COLO829 (cell line): ENCODE measurements around the gene CCDC40.
A peak's percentile ranks its signal among the peaks of the same experiment; 100 is the strongest.
"Not testable (repeated sequence)": the region's sequence is repeated elsewhere in the genome, so short reads cannot be mapped to it uniquely, and the experiment has no call there.

Experiments
- DNase-seq: peaks from one replicate; pipeline ENCODE4 v3.0.0; 2012; ENCODE audit warnings: low spot score

The CCDC40 gene

DNA sequence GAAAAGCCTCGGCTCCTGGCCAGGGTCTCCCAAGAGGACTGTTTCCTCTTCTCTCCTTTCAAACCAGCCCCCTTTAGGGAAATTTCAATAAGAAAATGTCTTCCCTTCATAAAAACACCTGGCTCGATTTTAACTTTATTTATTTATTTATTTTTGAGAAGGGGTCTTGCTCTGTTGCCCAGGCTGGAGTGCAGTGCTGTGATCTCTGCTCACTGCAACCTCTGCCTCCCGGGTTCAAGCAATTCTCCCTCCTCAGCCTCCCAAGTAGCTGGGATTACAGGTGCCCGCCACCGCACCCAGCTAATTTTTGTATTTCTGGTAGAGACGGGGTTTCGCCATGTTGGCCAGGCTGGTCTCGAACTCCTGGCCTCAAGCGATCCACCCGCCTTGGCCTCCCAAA lies 10.3 kb downstream of the CCDC40 start:
- DNase-seq, result not testable (repeated sequence)

DNA sequence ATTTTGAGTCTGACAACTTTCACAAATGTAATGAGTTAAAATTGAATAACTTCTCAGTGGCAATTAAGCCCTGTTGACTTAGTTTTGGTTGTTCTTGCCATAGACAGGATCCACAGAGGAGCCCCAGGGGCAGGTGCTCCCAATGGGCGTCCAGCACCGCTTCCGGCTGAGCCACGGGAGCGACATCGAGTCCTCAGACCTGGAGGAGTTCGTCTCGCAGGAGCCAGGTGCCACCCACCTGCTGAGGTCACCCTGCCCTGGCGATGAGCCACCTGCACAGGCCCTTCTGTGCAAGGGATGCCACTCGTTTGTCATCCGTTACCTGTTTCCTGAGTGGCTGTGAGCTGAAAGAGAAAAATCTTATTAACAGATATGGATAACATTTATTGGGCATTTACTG lies 10.7 kb downstream of the CCDC40 start:
- no peak for DNase-seq

DNA sequence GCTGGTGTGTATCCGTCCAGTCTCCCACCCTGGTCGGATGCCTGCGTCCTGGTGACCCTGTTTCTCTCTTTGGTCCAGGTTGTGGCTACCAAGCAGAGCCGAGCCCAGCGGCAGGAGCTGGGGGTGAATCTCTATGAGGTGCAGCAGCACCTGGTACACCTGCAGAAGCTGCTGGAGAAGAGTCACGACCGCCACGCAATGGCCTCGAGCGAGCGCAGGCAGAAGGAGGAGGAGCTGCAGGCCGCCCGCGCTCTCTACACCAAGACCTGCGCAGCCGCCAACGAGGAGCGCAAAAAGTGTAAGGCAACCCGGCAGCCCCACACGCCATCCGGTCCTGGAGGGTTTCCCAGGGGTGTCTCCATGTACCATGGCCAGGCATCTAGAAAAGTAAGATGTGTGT lies 13.5 kb downstream of the CCDC40 start:
- DNase-seq, result no peak

DNA sequence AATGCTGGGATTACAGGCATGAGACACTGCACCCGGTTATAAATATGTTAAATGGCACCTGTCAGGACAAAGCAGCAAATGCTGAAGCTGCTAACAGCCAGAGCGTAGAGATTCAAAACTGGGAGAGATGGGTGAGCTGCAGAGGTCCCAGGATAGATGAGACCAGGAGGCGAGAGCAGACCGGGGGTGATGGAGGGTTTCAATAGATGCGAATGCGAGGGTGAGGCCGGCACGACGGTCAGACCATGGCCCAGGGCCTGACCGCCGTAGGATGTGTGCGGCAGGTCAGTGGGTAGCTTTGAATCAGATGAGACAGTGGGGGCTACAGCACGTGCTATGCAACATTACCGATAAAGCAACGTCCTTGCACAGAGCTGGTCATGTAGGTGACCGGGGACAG lies 14.3 kb downstream of the CCDC40 start:
- DNase-seq, result no peak

DNA sequence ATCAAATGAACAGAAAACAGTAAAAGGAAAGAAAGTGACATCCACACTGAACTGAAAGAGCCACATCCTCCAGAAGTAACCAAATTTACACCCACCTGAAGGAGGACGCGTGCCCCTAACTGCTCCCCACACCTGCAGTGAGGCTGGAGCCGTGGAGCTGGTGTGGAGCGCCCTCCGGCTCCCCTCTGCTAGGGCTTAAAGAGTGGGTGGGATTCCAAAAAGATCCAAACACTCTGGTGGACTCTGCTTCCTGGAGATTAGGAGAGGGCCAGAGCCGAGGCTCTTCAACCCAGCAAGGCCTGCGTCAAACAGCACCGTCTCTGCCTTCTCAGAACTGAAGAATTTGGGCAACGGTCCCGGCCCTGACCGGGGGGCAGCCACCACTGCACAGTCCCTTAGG lies 15.2 kb downstream of the CCDC40 start:
- no peak for DNase-seq

DNA sequence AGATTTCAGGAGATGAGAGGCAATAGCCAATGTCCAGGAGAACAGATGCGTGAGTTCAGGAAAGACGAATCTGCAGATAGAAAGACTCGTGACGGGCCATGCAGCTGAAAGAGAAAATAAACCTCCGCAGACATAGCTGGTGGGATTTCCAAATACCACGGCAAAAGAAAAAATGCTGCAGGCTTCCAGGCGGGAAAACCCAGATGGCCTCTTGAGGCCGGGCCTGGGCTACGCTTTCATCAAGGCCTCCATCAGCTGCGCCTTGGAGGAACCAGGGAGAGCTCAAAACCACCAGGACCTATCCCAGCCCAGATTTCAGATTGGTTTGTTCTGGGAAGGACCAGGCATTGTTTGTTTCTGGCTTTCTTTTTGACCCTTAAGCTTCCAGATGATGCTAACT lies 16.7 kb downstream of the CCDC40 start:
- no peak for DNase-seq

DNA sequence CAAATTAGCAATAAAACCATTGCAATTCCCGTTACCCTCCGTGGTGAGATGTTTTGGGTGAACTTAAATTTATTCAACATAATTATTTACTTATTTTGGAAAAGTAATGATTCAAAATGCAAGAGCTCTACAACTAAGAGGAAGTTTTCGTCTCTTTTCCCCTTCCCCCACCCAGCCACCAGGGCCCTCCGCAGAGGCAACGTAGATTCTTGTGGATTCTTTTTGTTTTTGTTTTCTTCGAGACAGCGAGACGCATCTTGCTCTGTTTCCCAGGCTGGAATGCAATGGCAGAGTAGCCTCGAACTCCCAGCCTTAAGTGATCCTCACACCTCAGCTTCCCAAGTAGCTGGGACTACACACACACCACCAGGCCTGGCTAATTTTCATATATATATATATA lies 19.2 kb downstream of the CCDC40 start:
- no peak for DNase-seq

DNA sequence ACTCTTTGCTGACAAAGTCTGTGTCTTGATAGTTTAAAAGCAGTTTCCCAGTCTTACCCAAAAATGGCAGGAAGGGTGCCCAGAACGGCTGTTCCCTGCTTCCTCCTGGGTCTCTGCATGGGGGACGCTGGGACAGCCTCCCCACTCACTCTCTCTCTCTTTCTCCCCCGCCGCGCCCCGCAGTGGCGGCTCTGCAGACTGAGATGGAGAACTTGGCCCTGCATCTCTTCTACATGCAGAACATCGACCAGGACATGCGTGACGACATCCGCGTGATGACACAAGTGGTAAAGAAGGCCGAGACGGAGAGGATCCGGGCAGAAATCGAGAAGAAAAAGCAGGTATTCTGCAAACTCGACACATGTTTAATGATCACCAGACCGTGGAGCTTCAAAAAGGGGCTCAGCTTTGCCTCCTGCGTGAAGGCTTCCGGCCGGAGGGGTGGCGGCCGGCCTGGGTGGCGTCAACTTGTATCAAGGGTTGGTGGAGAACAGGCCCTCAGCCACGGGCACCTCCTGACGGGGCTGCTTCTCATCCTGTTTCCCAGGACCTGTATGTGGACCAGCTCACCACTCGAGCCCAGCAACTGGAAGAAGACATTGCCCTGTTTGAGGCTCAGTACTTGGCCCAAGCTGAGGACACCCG lies 22.0 kb downstream of the CCDC40 start:
- DNase-seq, result no peak

DNA sequence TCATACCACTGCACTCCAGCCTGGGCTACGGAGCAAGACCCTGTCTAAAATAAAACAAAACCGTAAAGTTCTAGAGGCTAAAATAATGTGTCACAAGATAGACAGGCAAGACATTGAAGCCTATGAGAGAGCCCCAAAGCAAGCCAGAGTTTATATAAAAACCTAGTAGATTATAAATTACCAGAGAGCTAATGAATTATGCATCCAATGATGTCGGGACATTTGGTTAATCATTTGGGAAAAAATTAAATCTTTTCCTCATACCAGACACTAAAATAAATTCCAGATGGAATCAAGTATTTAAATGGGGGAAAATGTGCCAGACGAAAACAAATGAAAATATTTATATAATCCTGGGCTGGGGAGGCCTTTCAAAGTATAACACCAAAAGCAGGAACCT lies 24.2 kb downstream of the CCDC40 start:
- no peak for DNase-seq

DNA sequence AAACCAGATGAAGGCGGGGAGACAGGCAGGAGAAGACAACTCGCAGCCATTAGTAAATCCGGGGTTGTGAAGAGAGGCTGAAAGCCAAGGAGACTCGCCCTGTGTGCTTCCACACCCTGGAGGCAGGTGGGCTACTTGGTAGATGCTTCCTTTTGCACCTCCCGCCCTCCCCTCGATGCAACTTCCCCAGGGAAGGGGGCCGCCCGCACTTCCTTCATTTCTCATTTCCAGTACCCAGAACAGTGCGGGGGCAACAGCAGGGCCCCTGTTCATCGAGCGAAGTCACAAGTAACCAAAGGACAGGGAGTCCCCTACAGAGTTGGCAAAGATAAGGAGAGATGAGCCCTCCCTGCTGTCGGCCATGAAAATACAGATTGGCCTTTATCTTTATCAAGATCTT lies 25.0 kb downstream of the CCDC40 start:
- no peak for DNase-seq

DNA sequence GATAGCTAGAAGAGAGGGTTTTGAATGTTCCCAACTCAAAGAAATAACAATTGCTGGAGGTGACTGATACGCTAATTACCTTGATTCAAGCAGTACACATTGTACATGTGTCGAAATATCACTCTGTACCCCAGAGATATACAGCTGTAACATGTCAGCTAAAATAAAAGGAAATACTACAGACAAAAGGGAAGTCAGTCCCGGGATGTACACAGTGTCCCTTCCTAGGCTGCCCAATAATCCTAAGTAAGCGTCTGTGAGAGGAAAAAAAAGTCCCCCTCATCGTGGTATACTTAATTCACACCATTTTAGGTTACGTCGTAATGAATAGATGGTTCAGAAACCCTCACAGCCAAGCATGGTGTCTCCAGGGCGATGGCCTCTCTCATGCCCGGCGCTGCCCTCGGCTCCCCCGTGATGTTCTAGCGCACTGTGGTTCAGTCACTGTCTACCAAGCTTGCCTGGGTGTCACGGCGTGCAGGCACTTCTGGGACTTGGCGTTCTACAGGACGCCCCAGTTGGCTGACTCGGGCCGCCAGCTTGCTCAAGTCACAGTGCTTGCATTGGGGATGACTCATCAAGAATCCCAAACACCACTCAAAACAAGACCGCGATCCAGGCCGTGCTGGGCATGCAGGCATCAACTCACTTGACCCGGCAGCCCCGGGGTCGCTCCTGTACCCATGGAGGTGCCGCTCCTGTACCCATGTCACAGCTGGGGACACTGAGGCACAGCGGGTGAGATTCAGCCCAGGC lies 27.6 kb downstream of the CCDC40 start:
- no peak for DNase-seq

DNA sequence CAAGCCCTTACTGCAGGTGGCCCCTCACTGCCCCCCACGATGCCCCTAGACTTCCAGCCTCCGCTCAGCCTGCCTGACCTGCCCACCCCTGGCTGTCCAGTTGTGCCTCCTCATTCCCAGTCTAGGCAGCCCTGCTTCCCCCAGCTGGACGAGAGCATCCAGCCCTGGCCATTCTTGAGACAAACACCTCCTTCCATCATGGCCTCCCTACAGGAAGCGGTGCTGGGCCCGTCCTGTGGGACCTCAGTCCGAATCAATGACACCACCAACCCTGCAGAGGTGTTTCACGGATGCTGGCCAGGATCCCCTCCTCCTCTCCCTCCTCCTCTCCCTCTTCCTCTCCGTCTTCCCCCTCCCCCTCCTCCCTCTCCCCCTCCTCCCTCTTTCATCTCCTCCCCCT lies 28.3 kb downstream of the CCDC40 start:
- no peak for DNase-seq

DNA sequence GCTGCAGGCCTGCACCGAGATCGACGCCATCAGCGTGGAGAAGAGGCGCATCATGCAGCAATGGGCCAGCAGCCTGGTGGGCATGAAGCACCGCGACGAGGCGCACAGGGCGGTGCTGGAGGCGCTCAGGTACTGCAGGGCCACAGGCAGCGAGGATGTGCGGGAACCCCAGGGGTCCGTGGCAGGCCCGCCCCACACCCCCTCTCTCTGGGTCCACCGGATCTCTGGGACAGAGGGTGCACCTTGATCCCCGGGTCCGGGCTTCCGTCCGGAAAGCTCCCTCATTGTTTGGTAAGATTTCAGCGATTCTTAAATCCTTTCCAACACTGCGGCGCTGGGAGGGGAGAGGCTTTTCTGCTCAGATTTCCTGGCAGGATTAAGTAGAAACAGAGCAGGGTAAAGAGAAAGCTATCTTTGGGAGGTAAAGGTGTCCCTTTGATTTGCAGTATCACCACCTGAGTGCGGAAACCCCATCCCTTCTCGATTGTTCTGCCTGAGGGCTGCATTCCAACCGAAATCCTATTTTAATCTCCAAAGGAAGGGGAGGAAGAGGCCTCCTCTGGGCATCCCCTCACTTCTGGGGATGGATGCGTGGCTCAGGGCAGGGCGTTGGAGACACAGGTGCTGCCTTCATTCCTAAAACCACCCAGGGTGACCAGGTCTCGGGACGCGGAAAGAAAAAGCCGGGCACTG lies 29.2 kb downstream of the CCDC40 start:
- no peak for DNase-seq

DNA sequence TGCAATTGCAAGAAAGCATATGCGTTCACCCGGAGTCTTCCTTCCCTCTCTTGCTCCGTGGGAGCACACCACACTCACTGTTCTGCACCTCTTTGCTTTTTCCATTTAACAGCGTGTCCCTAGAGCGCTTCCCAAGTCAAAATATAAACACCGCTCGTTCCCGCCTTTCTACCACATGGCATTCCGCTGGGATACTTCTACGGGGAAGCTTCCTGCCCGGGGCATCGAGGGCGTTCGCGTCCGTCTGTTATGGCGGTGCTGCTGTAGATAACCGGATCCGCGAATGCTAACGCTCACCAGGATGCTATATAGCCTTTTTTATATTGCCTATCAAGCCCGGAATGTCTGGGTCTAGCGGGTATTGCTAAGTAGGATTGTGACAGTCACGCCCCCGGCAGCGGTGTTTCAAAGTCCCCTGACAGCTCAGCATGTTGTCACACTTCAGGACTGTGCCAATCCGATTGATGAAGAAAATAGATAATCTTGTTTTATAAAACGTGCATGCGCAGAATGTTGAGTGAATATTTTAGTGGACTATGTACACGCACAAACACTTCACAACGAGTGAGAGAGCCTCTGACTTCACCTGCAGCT lies 31.0 kb downstream of the CCDC40 start:
- DNase-seq, result no peak

DNA sequence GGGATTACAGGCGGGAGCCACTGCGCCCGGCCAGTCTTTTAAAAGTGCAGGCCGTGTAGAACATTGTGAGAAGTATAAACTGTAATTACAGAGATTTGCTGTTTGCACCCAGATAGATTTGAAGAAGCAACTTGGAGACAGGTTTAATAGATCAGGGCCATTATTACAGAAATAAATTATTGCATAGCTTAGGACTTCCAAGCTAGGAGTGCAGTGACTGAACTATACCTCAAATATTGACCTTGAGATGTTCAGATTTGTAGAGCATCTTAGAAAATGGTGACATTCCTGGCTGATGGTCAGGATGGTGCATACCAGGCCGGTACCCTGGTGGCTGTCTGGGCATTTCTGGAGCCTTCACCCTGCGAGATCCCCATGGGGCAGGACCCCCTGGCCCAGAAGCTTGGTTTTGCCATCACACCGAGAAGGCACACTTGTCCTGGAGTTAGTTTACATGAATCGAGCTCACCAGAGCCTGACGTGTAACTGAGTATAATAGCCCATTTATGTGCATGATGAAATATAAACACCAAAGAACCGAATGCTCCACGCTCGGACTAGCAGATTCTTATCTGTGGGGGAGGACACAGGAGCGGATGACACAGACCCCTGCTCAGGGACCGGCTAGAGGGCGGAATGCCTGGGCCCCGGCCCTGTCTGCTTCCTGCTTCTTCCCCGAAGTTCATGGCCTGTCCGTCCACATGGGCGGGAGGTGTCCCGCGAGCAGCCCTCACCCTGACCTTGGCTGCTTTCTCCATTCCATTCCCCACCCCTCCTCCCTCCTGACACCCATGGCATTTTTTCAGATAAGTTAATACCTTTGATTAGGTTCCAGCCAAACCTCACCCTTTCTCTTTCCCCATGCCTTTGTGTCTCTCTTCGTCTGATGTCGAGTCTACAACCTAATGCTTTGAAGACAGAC lies 32.1 kb downstream of the CCDC40 start:
- DNase-seq, result peak; percentile 52

DNA sequence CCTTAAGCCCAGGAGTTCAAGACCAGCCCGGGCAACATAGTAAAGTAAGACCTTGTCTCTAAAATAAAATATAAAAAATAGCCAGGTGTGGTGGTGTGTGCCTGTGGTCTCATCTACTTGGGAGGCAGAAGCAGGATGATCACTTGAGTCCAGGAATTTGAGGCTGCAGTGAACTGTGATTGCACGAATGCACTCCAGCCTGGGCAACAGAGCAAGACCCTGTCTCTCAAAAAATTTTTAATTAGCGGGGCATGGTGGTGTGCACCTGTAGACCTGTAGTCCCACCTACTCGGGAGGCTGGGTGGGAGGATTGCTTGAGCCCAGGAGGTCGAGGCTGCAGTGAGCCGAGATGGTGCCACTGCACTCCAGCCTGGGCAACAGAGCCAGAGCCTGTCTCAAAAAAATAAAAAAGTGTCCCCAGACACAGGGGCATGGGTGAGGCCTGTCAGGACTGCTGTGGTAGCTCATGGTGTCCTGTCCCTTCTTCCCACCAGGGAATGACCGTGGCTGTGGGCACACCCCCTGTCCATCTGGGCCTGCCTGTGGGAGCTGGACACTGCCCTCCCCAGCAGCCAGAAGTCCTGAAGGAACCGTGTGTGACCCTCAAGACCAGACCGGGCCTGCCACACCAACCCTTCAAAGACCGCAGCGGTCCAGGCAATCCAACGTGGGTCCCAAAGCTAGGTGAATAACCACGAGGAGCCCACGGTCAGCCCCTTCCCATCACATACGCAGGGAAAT lies 34.1 kb downstream of the CCDC40 start:
- DNase-seq, result no peak

DNA sequence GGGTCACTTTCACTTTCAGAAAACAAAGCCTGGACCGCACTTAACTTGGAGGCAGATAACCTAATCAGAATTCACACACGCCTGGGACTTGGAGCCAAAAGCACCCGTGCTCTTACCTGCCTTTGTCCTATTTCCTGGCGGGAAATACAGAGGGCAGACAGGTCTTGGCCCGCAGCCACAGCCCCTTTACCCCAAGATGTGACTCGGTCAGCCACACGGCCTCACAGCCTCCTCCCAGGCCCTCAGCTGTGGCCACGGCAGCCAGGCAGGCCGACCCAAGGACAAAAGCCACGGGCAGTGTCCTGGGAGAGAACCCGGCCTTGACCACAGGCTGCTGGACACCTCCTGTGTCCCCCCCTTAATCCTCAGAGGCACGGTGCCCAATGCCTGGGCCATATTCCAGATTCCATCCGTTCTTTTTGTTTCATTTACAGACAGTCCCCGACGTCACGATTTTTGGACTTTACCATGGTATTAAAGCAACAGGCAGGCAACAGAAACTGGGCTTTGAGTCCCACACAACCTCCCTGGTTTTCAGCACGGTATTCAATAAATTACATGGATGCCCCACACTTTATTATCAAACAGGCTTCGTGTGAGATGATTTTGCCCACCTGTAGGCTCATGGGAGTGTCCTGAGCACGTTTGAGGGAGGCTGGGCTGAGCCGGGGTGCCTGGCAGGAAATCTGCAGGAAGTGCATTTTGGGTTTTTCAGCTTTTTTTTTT lies 34.8 kb downstream of the CCDC40 start:
- DNase-seq, result no peak

DNA sequence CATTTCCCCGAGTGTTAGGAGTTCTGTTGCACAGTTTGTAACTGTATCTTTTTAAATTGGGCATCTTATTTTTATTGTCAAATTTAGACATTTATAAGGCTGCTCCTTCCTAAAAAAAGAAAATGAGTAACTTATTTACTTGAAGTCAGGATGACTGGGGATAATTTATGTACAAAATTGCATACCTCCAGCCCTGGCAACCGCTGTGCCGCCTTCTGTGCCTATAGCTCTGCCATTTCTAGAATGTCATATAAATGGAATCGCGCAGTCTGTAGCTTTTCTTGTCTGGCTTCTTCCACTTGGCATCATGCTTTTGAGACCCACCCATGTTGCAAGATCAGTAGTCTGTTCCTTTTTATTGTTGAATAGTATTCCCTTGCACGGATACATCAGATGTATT lies 36.0 kb downstream of the CCDC40 start:
- no peak for DNase-seq

DNA sequence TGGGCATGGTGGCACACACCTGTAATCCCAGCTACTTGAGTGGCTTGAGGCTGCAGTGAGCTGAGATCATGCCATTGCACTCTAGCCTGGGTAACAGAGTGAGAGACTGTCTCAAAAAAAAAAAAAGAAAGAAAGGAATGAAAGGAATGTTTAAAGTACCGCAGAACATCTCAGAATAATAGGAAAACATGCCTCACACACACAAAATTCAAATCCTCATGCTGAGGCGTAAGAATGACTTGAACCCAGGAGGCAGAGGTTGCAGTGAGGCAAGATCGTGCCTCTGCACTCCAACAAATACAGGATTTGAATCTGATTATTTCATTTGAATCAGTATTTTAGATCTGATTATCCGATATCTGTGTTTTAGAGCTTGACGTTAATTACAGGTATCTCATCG lies 43.6 kb downstream of the CCDC40 start:
- DNase-seq, result no peak

DNA sequence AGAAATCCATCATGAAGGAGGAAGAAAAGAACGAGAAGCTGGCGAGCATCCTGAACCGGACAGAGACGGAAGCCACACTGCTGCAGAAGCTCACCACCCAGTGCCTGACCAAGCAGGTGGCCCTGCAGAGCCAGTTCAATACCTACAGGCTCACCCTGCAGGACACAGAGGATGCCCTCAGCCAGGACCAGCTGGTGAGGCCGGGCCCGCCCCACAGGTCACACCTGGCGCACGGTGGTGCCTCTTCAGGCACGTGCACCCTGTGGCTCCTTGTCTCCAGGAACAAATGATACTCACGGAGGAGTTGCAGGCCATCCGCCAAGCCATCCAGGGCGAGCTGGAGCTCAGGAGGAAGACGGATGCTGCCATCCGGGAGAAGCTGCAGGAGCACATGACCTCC lies 45.2 kb downstream of the CCDC40 start:
- no peak for DNase-seq
